ENCODE results near the gene INPP5A. TPM values are rescaled to one million over a fixed set of nuclear protein-coding genes. Genes with fewer than 3 reads are reported as not detected.

INPP5A gene
- total RNA-seq, 1 donor from 2014 or later = 35.4 TPM

GRCh38 chr10:132627666-132628531 is 90.3 kb downstream of the INPP5A start:
- H3K4me1 Mint-ChIP-seq = peaks cover 49% of the 10 kb centered on the region
- H3K36me3 Mint-ChIP-seq (ENCODE audit: low read depth) = no peaks in the 10 kb centered on the region
- H3K27me3 Mint-ChIP-seq (ENCODE audit: low read depth) = no peaks in the 10 kb centered on the region
- DNase-seq (ENCODE audit: low read depth, low spot score) = no peak
- no peaks in the 10 kb centered on the region for H3K9me3 Mint-ChIP-seq
- TF ChIP-seq, protein P1, sequence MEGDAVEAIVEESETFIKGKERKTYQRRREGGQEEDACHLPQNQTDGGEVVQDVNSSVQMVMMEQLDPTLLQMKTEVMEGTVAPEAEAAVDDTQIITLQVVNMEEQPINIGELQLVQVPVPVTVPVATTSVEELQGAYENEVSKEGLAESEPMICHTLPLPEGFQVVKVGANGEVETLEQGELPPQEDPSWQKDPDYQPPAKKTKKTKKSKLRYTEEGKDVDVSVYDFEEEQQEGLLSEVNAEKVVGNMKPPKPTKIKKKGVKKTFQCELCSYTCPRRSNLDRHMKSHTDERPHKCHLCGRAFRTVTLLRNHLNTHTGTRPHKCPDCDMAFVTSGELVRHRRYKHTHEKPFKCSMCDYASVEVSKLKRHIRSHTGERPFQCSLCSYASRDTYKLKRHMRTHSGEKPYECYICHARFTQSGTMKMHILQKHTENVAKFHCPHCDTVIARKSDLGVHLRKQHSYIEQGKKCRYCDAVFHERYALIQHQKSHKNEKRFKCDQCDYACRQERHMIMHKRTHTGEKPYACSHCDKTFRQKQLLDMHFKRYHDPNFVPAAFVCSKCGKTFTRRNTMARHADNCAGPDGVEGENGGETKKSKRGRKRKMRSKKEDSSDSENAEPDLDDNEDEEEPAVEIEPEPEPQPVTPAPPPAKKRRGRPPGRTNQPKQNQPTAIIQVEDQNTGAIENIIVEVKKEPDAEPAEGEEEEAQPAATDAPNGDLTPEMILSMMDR (conservative IDR thresholded peaks at IDR 0.05) = no peak
- no peak overlapping the region for H3K4me3 Mint-ChIP-seq
- no peak overlapping the region for H3K27ac Mint-ChIP-seq (ENCODE audit: unreplicated experiment)

GRCh38 chr10:132628966-132629900 is 91.6 kb downstream of the INPP5A start:
- Mint-ChIP-seq H3K27ac (ENCODE audit: unreplicated experiment) (no peak overlapping the region), H3K36me3 (ENCODE audit: low read depth) (no peaks in the 10 kb centered on the region), H3K4me3 (no peak overlapping the region), H3K27me3 (ENCODE audit: low read depth) (no peaks in the 10 kb centered on the region), H3K4me1 (peaks cover 60% of the 10 kb centered on the region), H3K9me3 (no peaks in the 10 kb centered on the region)
- DNase-seq (ENCODE audit: low read depth, low spot score) = no peak
- TF ChIP-seq, protein P1 (conservative IDR thresholded peaks at IDR 0.05) = no peak

DNA sequence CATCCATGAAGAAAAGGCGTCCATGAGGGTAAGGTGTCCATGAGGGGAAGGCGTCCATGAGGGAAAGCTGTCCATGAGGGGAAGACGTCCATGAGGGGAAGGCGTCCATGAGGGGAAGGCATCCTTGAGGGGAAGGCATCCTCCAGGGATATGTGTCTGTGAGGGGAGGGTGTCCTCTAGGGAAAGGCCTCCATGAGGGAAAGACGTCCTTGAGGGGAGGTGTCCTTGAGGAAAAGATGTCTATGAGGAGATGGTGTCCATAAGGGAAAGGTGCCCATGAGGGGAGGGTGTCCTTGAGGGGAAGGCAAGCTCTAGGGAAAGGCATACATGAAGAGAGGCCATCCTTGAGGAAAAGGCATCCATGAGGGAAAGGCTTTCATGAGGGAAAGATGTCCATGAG is 92.6 kb downstream of the INPP5A start:
- TF ChIP-seq, protein P1 (conservative IDR thresholded peaks at IDR 0.05) = no peak
- no peaks in the 10 kb centered on the region for H3K27me3 Mint-ChIP-seq (ENCODE audit: low read depth)
- no peak overlapping the region for H3K27ac Mint-ChIP-seq (ENCODE audit: unreplicated experiment)
- no peaks in the 10 kb centered on the region for H3K9me3 Mint-ChIP-seq
- no peak for DNase-seq (ENCODE audit: low read depth, low spot score)
- peak overlapping the region; percentile 15 for H3K4me3 Mint-ChIP-seq
- peaks cover 65% of the 10 kb centered on the region for H3K4me1 Mint-ChIP-seq
- no peaks in the 10 kb centered on the region for H3K36me3 Mint-ChIP-seq (ENCODE audit: low read depth)

- Mint-ChIP-seq H3K4me1 (peaks cover 58% of the 10 kb centered on the region), H3K9me3 (no peaks in the 10 kb centered on the region), H3K27ac (ENCODE audit: unreplicated experiment) (no peak overlapping the region), H3K27me3 (ENCODE audit: low read depth) (no peaks in the 10 kb centered on the region), H3K4me3 (no peak overlapping the region), H3K36me3 (ENCODE audit: low read depth) (no peaks in the 10 kb centered on the region)
- TF ChIP-seq, protein P1 (conservative IDR thresholded peaks at IDR 0.05) = no peak
- DNase-seq (ENCODE audit: low read depth, low spot score) = no peak
These were observed 93.2 kb downstream of the INPP5A start for GRCh38 chr10:132630666-132631337.

DNA sequence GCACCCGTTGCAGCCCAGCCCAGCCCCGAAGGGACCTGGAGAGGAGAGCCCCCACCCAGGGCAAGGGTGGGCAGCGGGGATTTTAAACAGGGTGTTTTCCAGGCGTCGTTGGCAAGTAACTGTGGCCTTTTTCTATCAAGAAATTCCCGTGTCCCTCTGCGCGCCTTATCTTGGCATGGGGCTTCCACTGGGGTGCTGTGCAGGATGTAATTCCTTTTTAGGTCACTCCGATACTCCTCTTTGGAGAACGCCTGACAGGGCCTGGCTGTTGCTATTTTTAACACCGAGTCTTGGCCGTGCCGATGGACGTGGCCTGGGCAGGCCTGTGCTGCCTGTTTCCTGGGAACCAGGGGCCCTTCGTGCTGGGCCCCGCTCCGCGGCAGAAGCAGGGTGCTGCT is 93.8 kb downstream of the INPP5A start:
- Mint-ChIP-seq H3K27me3 (ENCODE audit: low read depth) (no peaks in the 10 kb centered on the region), H3K9me3 (no peaks in the 10 kb centered on the region), H3K4me3 (no peak overlapping the region), H3K27ac (ENCODE audit: unreplicated experiment) (no peak overlapping the region), H3K36me3 (ENCODE audit: low read depth) (no peaks in the 10 kb centered on the region), H3K4me1 (peaks cover 53% of the 10 kb centered on the region)
- no peak for DNase-seq (ENCODE audit: low read depth, low spot score)
- TF ChIP-seq, protein P1 (conservative IDR thresholded peaks at IDR 0.05) = no peak
